H1 (cell line): ENCODE data around the gene SUMF2. TPM values are rescaled to one million over a fixed set of nuclear protein-coding genes. Genes with fewer than 3 reads are reported as not detected.
A peak's percentile ranks its signal among the peaks of the same experiment; 100 is the strongest.

Experiments used
- CTCF ChIA-PET: fragments of 300-600 bp; sonication (Branson Sonifier 250); formaldehyde crosslinking; loops from one replicate; lab custom pipeline; 2021; ENCODE audit not compliant: partially characterized antibody; lab: Charles Lee
- POLR2A ChIA-PET: fragments of 300-600 bp; sonication (Branson Sonifier 250); formaldehyde crosslinking; loops from one replicate; lab custom pipeline; 2021; ENCODE audit warnings: inconsistent platforms; ENCODE audit not compliant: partially characterized antibody; lab: Charles Lee
- DNase-seq, 2 experiments: peaks; one replicate each; pipeline versions ENCODE4 v3.0.0 to v3.0.0-alpha.2; 2010 to 2022; ENCODE audit warnings: low spot score in 2 of 2, low read depth in 1 of 2, mixed read lengths in 1 of 2
- FAIRE-seq: peaks from 2 replicates; lab custom pipeline; 2011; peaks lifted over from hg19 to GRCh38; lab: Jason Lieb, UNC
- H2AFZ ChIP-seq: 2 replicates; pipeline ENCODE4 v1.8.1; 2012; ENCODE audit warnings: low read length, inconsistent platforms
- H2AK5ac ChIP-seq: 2 replicates; pipeline ENCODE4 v1.6.1; 2013; ENCODE audit warnings: low read depth, low read length
- H2BK120ac ChIP-seq: replicated peaks from 2 replicates; pipeline ENCODE3; 2013; ENCODE audit warnings: low read depth, low read length, inconsistent platforms
- H2BK12ac ChIP-seq: 2 replicates; pipeline ENCODE4 v1.6.1; 2013; ENCODE audit warnings: low read depth, low read length
- H2BK15ac ChIP-seq: 2 replicates; pipeline ENCODE4 v1.6.1; 2013; ENCODE audit warnings: low read length
- H2BK20ac ChIP-seq: 2 replicates; pipeline ENCODE4 v1.6.1; 2013; ENCODE audit warnings: low read length
- H2BK5ac ChIP-seq: 2 replicates; pipeline ENCODE4 v1.6.1; 2013; ENCODE audit warnings: low read depth, low read length
- H3K14ac ChIP-seq: 2 replicates; pipeline ENCODE4 v1.6.1; 2013; ENCODE audit warnings: inconsistent platforms; ENCODE audit not compliant: insufficient read length
- H3K18ac ChIP-seq: 2 replicates; pipeline ENCODE4 v1.6.1; 2013; ENCODE audit warnings: low read length; ENCODE audit errors: extremely low read depth
- H3K23ac ChIP-seq: 2 replicates; pipeline ENCODE4 v1.6.1; 2013; ENCODE audit warnings: inconsistent platforms; ENCODE audit not compliant: insufficient read length
- H3K23me2 ChIP-seq: 2 replicates; pipeline ENCODE4 v1.6.1; 2013; ENCODE audit warnings: low read depth, low read length
- H3K27ac ChIP-seq: 2 replicates; pipeline ENCODE4 v1.6.1; 2011; ENCODE audit warnings: low read depth, low read length, inconsistent platforms
- H3K27me3 ChIP-seq, 4 experiments: replicated peaks in 1 of 4; 1 replicate in 1 of 4; 2 replicates in 3 of 4; pipeline versions ENCODE4 v1.6.1 to v1.8.1; 2011 to 2013; ENCODE audit warnings: low read length in 3 of 4, mild to moderate bottlenecking in 3 of 4, inconsistent platforms in 2 of 4, mixed read lengths in 2 of 4, moderate library complexity in 1 of 4; ENCODE audit not compliant: control insufficient read depth in 3 of 4, insufficient read depth in 3 of 4; ENCODE audit errors: extremely low read depth in 1 of 4
- H3K36me3 ChIP-seq, 4 experiments: 2 replicates each; pipeline versions ENCODE4 v1.6.1 to v1.8.1; 2011 to 2013; ENCODE audit warnings: mild to moderate bottlenecking in 4 of 4, low read length in 3 of 4, moderate library complexity in 2 of 4, control low read depth in 1 of 4, inconsistent platforms in 1 of 4; ENCODE audit not compliant: insufficient read depth in 4 of 4, control insufficient read depth in 2 of 4
- H3K4ac ChIP-seq: replicated peaks from 2 replicates; pipeline ENCODE3; 2013; ENCODE audit warnings: low read length, low read depth, mixed read lengths, inconsistent platforms; ENCODE audit not compliant: insufficient read length
- H3K4me1 ChIP-seq, 4 experiments: replicated peaks in 1 of 4; 1 replicate in 1 of 4; 2 replicates in 3 of 4; pipeline versions ENCODE4 v1.6.1 to v1.8.1; 2011 to 2013; ENCODE audit warnings: low read length in 3 of 4, inconsistent platforms in 2 of 4, mixed read lengths in 1 of 4; ENCODE audit not compliant: insufficient read depth in 4 of 4, control insufficient read depth in 3 of 4
- H3K4me2 ChIP-seq, 2 experiments: 2 replicates each; pipeline versions ENCODE4 v1.6.1 to v1.8.1; 2011 to 2013; ENCODE audit warnings: low read depth in 2 of 2, low read length in 2 of 2, control low read depth in 1 of 2, inconsistent platforms in 1 of 2, mild to moderate bottlenecking in 1 of 2; ENCODE audit not compliant: insufficient read depth in 1 of 2
- H3K4me3 ChIP-seq, 4 experiments: fragments of 200-600, 300-600 bp in 1 of 4; sonication (generic), shearing (Covaris generic), sonication (Bioruptor Twin) in 1 of 4; 2 replicates each; pipeline versions ENCODE4 v1.5.1 to v1.8.1; 2011 to 2016; ENCODE audit warnings: low read length in 4 of 4, low read depth in 3 of 4, control low read depth in 2 of 4, inconsistent platforms in 2 of 4, mild to moderate bottlenecking in 2 of 4, mixed read lengths in 1 of 4, moderate library complexity in 1 of 4; ENCODE audit not compliant: insufficient read depth in 2 of 4; ENCODE audit errors: extremely low read depth in 1 of 4
- H3K56ac ChIP-seq: replicated peaks from 2 replicates; pipeline ENCODE3; 2013; ENCODE audit warnings: low read depth, mild to moderate bottlenecking, mixed read lengths, low read length, inconsistent platforms; ENCODE audit not compliant: insufficient read length
- H3K79me1 ChIP-seq: 2 replicates; pipeline ENCODE4 v1.6.1; 2013; ENCODE audit warnings: low read depth, low read length, control low read depth
- H3K79me2 ChIP-seq, 2 experiments: 2 replicates each; pipeline versions ENCODE4 v1.6.1 to v1.8.1; 2012 to 2013; ENCODE audit warnings: low read length in 2 of 2, mild to moderate bottlenecking in 2 of 2, inconsistent platforms in 1 of 2; ENCODE audit not compliant: insufficient read depth in 2 of 2, control insufficient read depth in 1 of 2
- H3K9ac ChIP-seq, 4 experiments: replicated peaks in 1 of 4; 1 replicate in 1 of 4; 2 replicates in 3 of 4; pipeline versions ENCODE4 v1.6.1 to v1.8.1; 2011 to 2013; ENCODE audit warnings: low read depth in 3 of 4, low read length in 3 of 4, control low read depth in 2 of 4, mild to moderate bottlenecking in 2 of 4, moderate library complexity in 2 of 4, inconsistent platforms in 1 of 4; ENCODE audit errors: extremely low read depth in 1 of 4
- H3K9me3 ChIP-seq, 2 experiments: 2 replicates each; pipeline versions ENCODE4 v1.6.1 to v1.8.1; 2012 to 2013; ENCODE audit warnings: mild to moderate bottlenecking in 2 of 2, moderate library complexity in 2 of 2, control low read depth in 1 of 2, inconsistent platforms in 1 of 2, low read depth in 1 of 2, low read length in 1 of 2, mixed read lengths in 1 of 2; ENCODE audit not compliant: insufficient read depth in 2 of 2
- H4K20me1 ChIP-seq, 2 experiments: replicated peaks in 1 of 2; 2 replicates each; pipeline versions ENCODE3 to v1.8.1; 2011 to 2013; ENCODE audit warnings: inconsistent platforms in 2 of 2, low read length in 2 of 2, mild to moderate bottlenecking in 1 of 2; ENCODE audit not compliant: insufficient read depth in 2 of 2, control insufficient read depth in 1 of 2
- H4K5ac ChIP-seq: 2 replicates; pipeline ENCODE4 v1.6.1; 2013; ENCODE audit warnings: low read length, low read depth, mixed read lengths, inconsistent platforms; ENCODE audit not compliant: insufficient read length
- H4K8ac ChIP-seq: 2 replicates; pipeline ENCODE4 v1.8.0; 2013; ENCODE audit warnings: mild to moderate bottlenecking, moderate library complexity, low read length, inconsistent platforms; ENCODE audit not compliant: insufficient read depth; ENCODE audit errors: extremely low read depth
- H4K91ac ChIP-seq: replicated peaks from 2 replicates; pipeline ENCODE3; 2013; ENCODE audit warnings: low read length, mixed read lengths, inconsistent platforms; ENCODE audit not compliant: insufficient read length
- CTCF ChIP-seq, 3 experiments: IDR thresholded peaks; 1 replicate in 2 of 3; 2 replicates in 1 of 3; pipeline versions ENCODE4 v1.5.1 to v1.6.1; 2011; ENCODE audit warnings: low read length in 3 of 3, mild to moderate bottlenecking in 3 of 3, inconsistent platforms in 2 of 3, low read depth in 1 of 3, moderate library complexity in 1 of 3; ENCODE audit not compliant: insufficient read depth in 1 of 3; ENCODE audit errors: control extremely low read depth in 1 of 3
- MAX ChIP-seq: IDR thresholded peaks from 2 replicates; pipeline ENCODE4 v1.6.1; 2012; ENCODE audit warnings: inconsistent platforms
- RAD21 ChIP-seq, 2 experiments: IDR thresholded peaks in 1 of 2; conservative IDR thresholded peaks in 1 of 2; 2 replicates each; pipeline ENCODE4 v1.6.1; 2011; ENCODE audit warnings: low read depth in 2 of 2, low read length in 2 of 2, improper control_type of control experiment in 1 of 2, inconsistent platforms in 1 of 2, mild to moderate bottlenecking in 1 of 2, moderate library complexity in 1 of 2
- SIN3A ChIP-seq, 2 experiments: IDR thresholded peaks in 1 of 2; conservative IDR thresholded peaks in 1 of 2; 2 replicates each; pipeline ENCODE4 v1.6.1; 2011 to 2012; ENCODE audit warnings: low read length in 2 of 2, improper control_type of control experiment in 1 of 2, low read depth in 1 of 2, mild to moderate bottlenecking in 1 of 2
- TAF1 ChIP-seq: IDR thresholded peaks from 2 replicates; pipeline ENCODE4 v1.6.1; 2011; ENCODE audit warnings: mild to moderate bottlenecking, low read depth, low read length
- TCF12 ChIP-seq: IDR thresholded peaks from 2 replicates; pipeline ENCODE4 v1.6.1; 2011; ENCODE audit warnings: low read depth, mild to moderate bottlenecking, low read length
- ZNF274 ChIP-seq: IDR thresholded peaks from 2 replicates; pipeline ENCODE4 v1.7.0; 2012; ENCODE audit warnings: low read length, borderline replicate concordance; ENCODE audit errors: extremely low read depth
- WGBS, 2 experiments: shearing (Covaris generic) in 1 of 2; methylation state at CpG; one replicate each; pipeline versions ENCODE4 v1.1.6 to v1.1.7; 2013 to 2015; ENCODE audit warnings: low lambda C conversion rate in 2 of 2, mixed read lengths in 2 of 2, inconsistent platforms in 1 of 2, low coverage in 1 of 2, missing lambda C conversion rate in 1 of 2; ENCODE audit not compliant: insufficient replicate concordance in 2 of 2, insufficient coverage in 1 of 2, insufficient read length in 1 of 2; ENCODE audit errors: extremely low coverage in 1 of 2, missing lambda C conversion rate in 1 of 2; 5-methylcytosine and 5-hydroxymethylcytosine counted together
- polyA plus RNA-seq, 7 experiments: library from polyadenylated mRNA; depleted of rRNA in 3 of 7; stranded (reverse) in 5 of 7; unstranded in 2 of 7; fragments of >200 nt in 5 of 7; fragments of 200-250 nt in 2 of 7; gene quantifications; 1 replicate in 5 of 7; 2 replicates in 1 of 7; 4 replicates in 1 of 7; pipeline versions ENCODE4 v1.2.1 to v1.2.3, GENCODE V29; 2011 to 2013; ENCODE audit warnings: missing spikeins in 2 of 7, mixed read lengths in 2 of 7
- total RNA-seq: library from RNA; stranded (reverse); fragmentation: NEBNext Ultra II Directional; extraction: Animal tissue kit (Norgen Biotek cat#: 25700); gene quantifications from 2 replicates; pipeline ENCODE4 v1.2.1, GENCODE V29; 2021

The SUMF2 gene
- total and polyA plus RNA-seq, 2 of the 8 experiments (the other 6 are each of a cell fraction or from before 2014, with no cell fraction given) = 39.8 to 59.2 TPM

- H2BK120ac ChIP-seq = no peak overlapping the region
- peak overlapping the region; percentile 52; the same call in 1 of the 2 replicates for H2BK5ac ChIP-seq
- no peak overlapping the region for H4K91ac ChIP-seq
- H3K9ac ChIP-seq = no peak overlapping the region
- no peak overlapping the region for H3K18ac ChIP-seq
- H4K5ac ChIP-seq = no peak overlapping the region
- no peak overlapping the region for H2BK15ac ChIP-seq
- no peaks in the 10 kb centered on the region for H3K27me3 ChIP-seq
- no peak overlapping the region for H2AFZ ChIP-seq
- H3K56ac ChIP-seq = no peak overlapping the region
- no peak overlapping the region for H3K4me3 ChIP-seq
- no peaks in the 10 kb centered on the region for H3K23me2 ChIP-seq
- CTCF ChIA-PET = interaction anchor here (0.7 to 3.9 kb wide), 16 partner anchors 9 to 379 kb away, joined by 3 to 28 read pairs (median 6); partner anchors contain the start of genes PHKG1 and SUMF2
- H3K9me3 ChIP-seq = no peaks in the 10 kb centered on the region
- H3K79me1 ChIP-seq = no peaks in the 10 kb centered on the region
- no peaks in the 10 kb centered on the region for H3K4me1 ChIP-seq
- no peaks in the 10 kb centered on the region for H3K79me2 ChIP-seq
- H3K4me2 ChIP-seq = no peak overlapping the region
- H3K36me3 ChIP-seq = peaks cover 5 to 34% (median 9%) of the 10 kb centered on the region in 4 experiments
- H3K23ac ChIP-seq = no peak overlapping the region
- H3K14ac ChIP-seq = no peak overlapping the region
- no peak overlapping the region for H3K27ac ChIP-seq
- FAIRE-seq = no peak
- no peak overlapping the region for H3K4ac ChIP-seq
- H2BK20ac ChIP-seq = no peak overlapping the region
- peak overlapping the region; percentile 82; the same call in 1 of the 2 replicates for H4K8ac ChIP-seq
- H2AK5ac ChIP-seq = no peak overlapping the region
- POLR2A ChIA-PET = interaction anchor here (0.6 to 44.4 kb wide), 10 partner anchors 9 to 108 kb away, joined by 4 to 869 read pairs (median 8); partner anchors contain the start of genes CCT6A, PSPH and SUMF2
- WGBS, 2 experiments = 37% methylated on average over 19 of the region's 19 CpGs; no CpG with 5 or more reads in 1 of the 2 experiments
- H4K20me1 ChIP-seq = peaks cover 0 to 2% of the 10 kb centered on the region in 2 experiments
- no peak overlapping the region for H2BK12ac ChIP-seq
- peak; percentile 66 to 94 for DNase-seq
- TF ChIP-seq ZNF274 (no peak), TCF12 (no peak), RAD21 (IDR thresholded peaks at IDR 0.05 in 1 of 2, conservative IDR thresholded peaks at IDR 0.05 in 1 of 2; ENCODE audit: low read depth in 2 of 2, low read length in 2 of 2) (peak; percentile 87 to 91), CTCF (IDR thresholded peaks at IDR 0.05; ENCODE audit: control extremely low read depth in 1 of 3, insufficient read depth in 1 of 3, low read depth in 1 of 3, low read length in 3 of 3) (peak; percentile 70 to 86 (median 81)), SIN3A (conservative IDR thresholded peaks at IDR 0.05 in 1 of 2, IDR thresholded peaks at IDR 0.05 in 1 of 2; ENCODE audit: low read depth in 1 of 2, low read length in 2 of 2) (0 out of 4 replicates have a peak, but pooled peaks of 1 of the 2 experiments have one; percentile 56), MAX (0 out of 2 replicates have a peak, but pooled peaks have one; percentile 13), TAF1 (0 out of 2 replicates have a peak, but pooled peaks have one; percentile 28)
These were observed 10.3 kb downstream of the SUMF2 start for GRCh38 chr7:56074371-56074791.
